Esophagus muscularis mucosa (tissue), 3 donors: ENCODE measurements around the gene PALMD.

Experiments
- POLR2A ChIP-seq: fragments of 450-650 bp; IDR thresholded peaks from one replicate; pipeline ENCODE4 v1.6.1; 2017; ENCODE audit warnings: antibody characterized with exemption, moderate library complexity, mild to moderate bottlenecking, low read depth
- TF ChIP-seq, protein P1 (sequence below), 3 experiments: fragments of 200-600 bp in 2 of 3; fragments of 450-650 bp in 1 of 3; sonication (generic) in 2 of 3; IDR thresholded peaks; one replicate each; pipeline ENCODE4 v1.5.1; 2017 to 2019; ENCODE audit warnings: antibody characterized with exemption in 3 of 3, mild to moderate bottlenecking in 2 of 3, moderate library complexity in 1 of 3

- TF ChIP-seq POLR2A = no peak
- TF ChIP-seq, protein P1, sequence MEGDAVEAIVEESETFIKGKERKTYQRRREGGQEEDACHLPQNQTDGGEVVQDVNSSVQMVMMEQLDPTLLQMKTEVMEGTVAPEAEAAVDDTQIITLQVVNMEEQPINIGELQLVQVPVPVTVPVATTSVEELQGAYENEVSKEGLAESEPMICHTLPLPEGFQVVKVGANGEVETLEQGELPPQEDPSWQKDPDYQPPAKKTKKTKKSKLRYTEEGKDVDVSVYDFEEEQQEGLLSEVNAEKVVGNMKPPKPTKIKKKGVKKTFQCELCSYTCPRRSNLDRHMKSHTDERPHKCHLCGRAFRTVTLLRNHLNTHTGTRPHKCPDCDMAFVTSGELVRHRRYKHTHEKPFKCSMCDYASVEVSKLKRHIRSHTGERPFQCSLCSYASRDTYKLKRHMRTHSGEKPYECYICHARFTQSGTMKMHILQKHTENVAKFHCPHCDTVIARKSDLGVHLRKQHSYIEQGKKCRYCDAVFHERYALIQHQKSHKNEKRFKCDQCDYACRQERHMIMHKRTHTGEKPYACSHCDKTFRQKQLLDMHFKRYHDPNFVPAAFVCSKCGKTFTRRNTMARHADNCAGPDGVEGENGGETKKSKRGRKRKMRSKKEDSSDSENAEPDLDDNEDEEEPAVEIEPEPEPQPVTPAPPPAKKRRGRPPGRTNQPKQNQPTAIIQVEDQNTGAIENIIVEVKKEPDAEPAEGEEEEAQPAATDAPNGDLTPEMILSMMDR (IDR thresholded peaks at IDR 0.05) = no peak
These were observed 85.5 kb downstream of the PALMD start for GRCh38 chr1:99731384-99731783.
